Gastrocnemius medialis (tissue), 4 donors: Measurements from ENCODE around the gene UBXN2A.

Experiments
- CTCF ChIP-seq, 5 experiments: fragments of 450-650 bp in 3 of 5; fragments of 200-600 bp in 2 of 5; sonication (generic) in 2 of 5; IDR thresholded peaks in 4 of 5; conservative IDR thresholded peaks in 1 of 5; 1 replicate in 4 of 5; 2 replicates in 1 of 5; pipeline ENCODE4 v1.5.1; 2016 to 2019; ENCODE audit warnings: antibody characterized with exemption in 5 of 5, mild to moderate bottlenecking in 3 of 5, moderate library complexity in 3 of 5
- POLR2A ChIP-seq, 2 donors: fragments of 450-650 bp; IDR thresholded peaks; one replicate each; pipeline ENCODE4 v1.6.1; 2017; ENCODE audit warnings: antibody characterized with exemption in 2 of 2, mild to moderate bottlenecking in 2 of 2, moderate library complexity in 2 of 2

GRCh38 chr2:24049485-24050021 lies 109.3 kb downstream of the UBXN2A start, which contains the start of gene FKBP1B:
- TF ChIP-seq CTCF (IDR thresholded peaks at IDR 0.05 in 4 of 5, conservative IDR thresholded peaks at IDR 0.05 in 1 of 5) (no peak), POLR2A (IDR thresholded peaks at IDR 0.05) (peak in 1 of 2 donors; percentile 10)
